B cell (primary cell): ENCODE measurements around the gene ICAM3.

Experiments
- EZH2 ChIP-seq: IDR thresholded peaks from 2 replicates; pipeline ENCODE4 v1.6.1; 2012; ENCODE audit warnings: borderline replicate concordance, low read depth, mild to moderate bottlenecking, moderate library complexity, low read length; ENCODE audit not compliant: insufficient read depth, poor library complexity, severe bottlenecking
- TF ChIP-seq, protein P1 (sequence below): fragments of 200-600 bp; IDR thresholded peaks from one replicate; pipeline ENCODE4 v1.8.0; 2022; ENCODE audit warnings: antibody characterized with exemption, mild to moderate bottlenecking

DNA sequence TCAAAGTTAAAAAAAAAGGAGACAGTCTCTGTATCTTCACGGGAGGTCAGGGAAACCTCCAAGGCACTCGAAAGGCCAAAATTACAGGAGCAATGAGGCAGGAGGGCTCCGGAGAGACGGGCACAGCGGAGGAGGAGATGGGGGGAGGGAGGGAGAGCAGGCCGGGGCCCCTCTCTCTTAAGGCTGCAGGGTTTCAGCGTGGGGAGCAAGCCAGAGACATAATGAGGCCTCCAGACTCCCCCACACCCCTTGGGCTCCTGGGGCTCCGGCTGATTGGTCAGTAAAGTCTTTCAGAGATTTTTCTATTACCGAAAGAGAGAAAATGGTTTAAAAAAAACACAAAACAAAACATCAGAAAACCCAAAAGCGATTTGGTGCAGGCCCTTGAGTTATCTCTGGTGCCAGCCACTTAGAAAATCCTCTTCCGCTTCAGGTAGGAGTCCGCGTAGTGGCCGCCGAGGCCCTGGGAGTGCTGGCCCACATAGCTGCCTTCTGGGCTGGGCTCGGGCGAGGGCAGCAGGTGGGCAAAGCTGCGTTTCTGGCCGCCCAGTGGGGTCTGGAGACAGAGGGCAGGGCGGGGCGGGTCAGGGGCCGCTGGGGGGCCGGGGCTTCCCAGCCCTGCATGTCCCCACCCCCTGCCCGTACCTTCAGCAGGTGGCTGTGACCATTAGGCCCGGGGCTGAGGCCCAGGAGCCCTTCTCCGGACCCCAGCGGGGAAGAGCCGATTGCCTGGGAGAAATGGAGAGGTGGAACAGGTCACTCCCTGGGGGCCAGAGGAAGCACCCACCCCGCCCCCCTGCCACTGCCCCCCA, 22.2 kb downstream of the ICAM3 start:
- TF ChIP-seq, protein P1, sequence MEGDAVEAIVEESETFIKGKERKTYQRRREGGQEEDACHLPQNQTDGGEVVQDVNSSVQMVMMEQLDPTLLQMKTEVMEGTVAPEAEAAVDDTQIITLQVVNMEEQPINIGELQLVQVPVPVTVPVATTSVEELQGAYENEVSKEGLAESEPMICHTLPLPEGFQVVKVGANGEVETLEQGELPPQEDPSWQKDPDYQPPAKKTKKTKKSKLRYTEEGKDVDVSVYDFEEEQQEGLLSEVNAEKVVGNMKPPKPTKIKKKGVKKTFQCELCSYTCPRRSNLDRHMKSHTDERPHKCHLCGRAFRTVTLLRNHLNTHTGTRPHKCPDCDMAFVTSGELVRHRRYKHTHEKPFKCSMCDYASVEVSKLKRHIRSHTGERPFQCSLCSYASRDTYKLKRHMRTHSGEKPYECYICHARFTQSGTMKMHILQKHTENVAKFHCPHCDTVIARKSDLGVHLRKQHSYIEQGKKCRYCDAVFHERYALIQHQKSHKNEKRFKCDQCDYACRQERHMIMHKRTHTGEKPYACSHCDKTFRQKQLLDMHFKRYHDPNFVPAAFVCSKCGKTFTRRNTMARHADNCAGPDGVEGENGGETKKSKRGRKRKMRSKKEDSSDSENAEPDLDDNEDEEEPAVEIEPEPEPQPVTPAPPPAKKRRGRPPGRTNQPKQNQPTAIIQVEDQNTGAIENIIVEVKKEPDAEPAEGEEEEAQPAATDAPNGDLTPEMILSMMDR: no peak
- TF ChIP-seq EZH2: no peak
